ENCODE data around the gene AGL. TPM values are rescaled to one million over a fixed set of nuclear protein-coding genes. Genes with fewer than 3 reads are reported as not detected.

The AGL gene
- total and polyA plus RNA-seq, 2 of the 13 experiments (the other 11 are each of a cell fraction or from before 2014, with no cell fraction given) = 4.3 to 13.1 TPM

- peak; percentile 79 for TF ChIP-seq TARDBP (CRISPR knock-in tag; IDR thresholded peaks at IDR 0.05)
- TF ChIP-seq MED1 (CRISPR knock-in tag; IDR thresholded peaks at IDR 0.05) = peak; percentile 67
- TF ChIP-seq ZNF224 (CRISPR knock-in tag; IDR thresholded peaks at IDR 0.05) = 0 out of 2 replicates have a peak, but pooled peaks have one; percentile 19
- peak; percentile 65 for TF ChIP-seq NR2C2 (CRISPR knock-in tag; IDR thresholded peaks at IDR 0.05; ENCODE audit: borderline replicate concordance)
- TF ChIP-seq KAT7 (CRISPR knock-in tag; IDR thresholded peaks at IDR 0.05; ENCODE audit: borderline replicate concordance) = peak; percentile 96; the same call in 1 of the 2 replicates
- TF ChIP-seq ZNF709 (CRISPR knock-in tag; IDR thresholded peaks at IDR 0.05) = no peak; the same call in 1 of the 2 replicates
- peak; percentile 81 for TF ChIP-seq ZNF430 (CRISPR knock-in tag; IDR thresholded peaks at IDR 0.05)
- no peak for TF ChIP-seq ZNF878 (CRISPR knock-in tag; IDR thresholded peaks at IDR 0.05)
- TF ChIP-seq MTA3 (CRISPR knock-in tag; IDR thresholded peaks at IDR 0.05) = no peak
- TF ChIP-seq ZGPAT (CRISPR knock-in tag; IDR thresholded peaks at IDR 0.05) = peak; percentile 85
- peak; percentile 35; the same call in 1 of the 2 replicates for TF ChIP-seq MEIS2 (CRISPR knock-in tag; IDR thresholded peaks at IDR 0.05)
- TF ChIP-seq ZNF766 (CRISPR knock-in tag; IDR thresholded peaks at IDR 0.05; ENCODE audit: borderline replicate concordance) = 0 out of 2 replicates have a peak, but pooled peaks have one; percentile 71
- TF ChIP-seq ZNF687 (CRISPR knock-in tag; IDR thresholded peaks at IDR 0.05) = peak; percentile 99
- TF ChIP-seq IKZF5 (CRISPR knock-in tag; IDR thresholded peaks at IDR 0.05) = peak; percentile 87; the same call in 1 of the 2 replicates
- TF ChIP-seq ZNF749 (CRISPR knock-in tag; IDR thresholded peaks at IDR 0.05; ENCODE audit: borderline replicate concordance) = peak; percentile 81; the same call in 1 of the 2 replicates
- peak; percentile 88 for TF ChIP-seq ZBTB26 (CRISPR knock-in tag; IDR thresholded peaks at IDR 0.05; ENCODE audit: borderline replicate concordance)
- no peak; the same call in 1 of the 2 replicates for TF ChIP-seq ZNF484 (CRISPR knock-in tag; IDR thresholded peaks at IDR 0.05; ENCODE audit: borderline replicate concordance, low read depth)
- TF ChIP-seq ZNF550 (CRISPR knock-in tag; IDR thresholded peaks at IDR 0.05; ENCODE audit: borderline replicate concordance) = no peak; the same call in 1 of the 2 replicates
- TF ChIP-seq ZBTB7B (CRISPR knock-in tag; IDR thresholded peaks at IDR 0.05) = peak; percentile 65; the same call in 1 of the 2 replicates
Measured at GRCh38 chr1:99849744-99850458, at the start of gene AGL (continued).

Measured in HepG2 (cell line).